Mesodermal cell (in vitro differentiated cells): Measurements from ENCODE around the gene BIK.

Experiments used
- H3K27ac ChIP-seq: 2 replicates; pipeline ENCODE4 v1.7.0; 2013; ENCODE audit warnings: mild to moderate bottlenecking, low read depth, low read length, moderate library complexity; ENCODE audit not compliant: severe bottlenecking
- H3K36me3 ChIP-seq: 2 replicates; pipeline ENCODE4 v1.7.1; 2013; ENCODE audit warnings: mild to moderate bottlenecking, low read length, moderate library complexity; ENCODE audit not compliant: control insufficient read depth, insufficient read depth
- H3K4me1 ChIP-seq: one replicate; pipeline ENCODE4 v1.7.1; 2013; ENCODE audit warnings: mild to moderate bottlenecking, low read length; ENCODE audit not compliant: insufficient read depth, control insufficient read depth, poor library complexity, severe bottlenecking
- H3K4me3 ChIP-seq: 2 replicates; pipeline ENCODE4 v1.7.0; 2013; ENCODE audit warnings: low read length, control low read depth, mild to moderate bottlenecking; ENCODE audit not compliant: insufficient read depth, poor library complexity, severe bottlenecking; ENCODE audit errors: extremely low read depth
- H3K9me3 ChIP-seq: 2 replicates; pipeline ENCODE4 v1.7.1; 2013; ENCODE audit warnings: mild to moderate bottlenecking, low read length, moderate library complexity; ENCODE audit not compliant: control insufficient read depth
- WGBS, 2 experiments: methylation state at CpG; one replicate each; pipeline ENCODE4 v1.1.5; 2013; ENCODE audit warnings: missing lambda C conversion rate in 2 of 2; ENCODE audit not compliant: insufficient coverage in 2 of 2; 5-methylcytosine and 5-hydroxymethylcytosine counted together

The BIK gene

GRCh38 chr22:43171607-43172006 lies 61.1 kb downstream of the BIK start:
- no peaks in the 10 kb centered on the region for H3K9me3 ChIP-seq
- 92 to 95% methylated on average over 9 to 12 of the region's 12 CpGs for WGBS, 2 experiments
- H3K4me3 ChIP-seq, result no peak overlapping the region
- no peak overlapping the region for H3K27ac ChIP-seq
- H3K36me3 ChIP-seq, result peaks cover 50% of the 10 kb centered on the region
- peaks cover 15% of the 10 kb centered on the region for H3K4me1 ChIP-seq

- no peak overlapping the region for H3K4me3 ChIP-seq
- peaks cover 53% of the 10 kb centered on the region for H3K36me3 ChIP-seq
- H3K27ac ChIP-seq, result no peak overlapping the region
- H3K4me1 ChIP-seq, result peaks cover 15% of the 10 kb centered on the region
- H3K9me3 ChIP-seq, result no peaks in the 10 kb centered on the region
- 94 to 96% methylated on average over 19 of the region's 19 CpGs for WGBS, 2 experiments
Measured at GRCh38 chr22:43172191-43172590, 61.6 kb downstream of the BIK start.

- Histone ChIP-seq H3K27ac (no peak overlapping the region), H3K4me3 (no peak overlapping the region), H3K36me3 (peaks cover 52% of the 10 kb centered on the region), H3K4me1 (peaks cover 10% of the 10 kb centered on the region), H3K9me3 (no peaks in the 10 kb centered on the region)
- WGBS, 2 experiments, result 92 to 99% methylated on average over 9 of the region's 9 CpGs
Measured at GRCh38 chr22:43173566-43173965, 63.0 kb downstream of the BIK start.

GRCh38 chr22:43173976-43174720 lies 63.6 kb downstream of the BIK start:
- H3K4me1 ChIP-seq, result peaks cover 4% of the 10 kb centered on the region
- H3K27ac ChIP-seq, result no peak overlapping the region
- WGBS, 2 experiments, result 95 to 96% methylated on average over 35 to 36 of the region's 39 CpGs
- H3K4me3 ChIP-seq, result no peak overlapping the region
- no peaks in the 10 kb centered on the region for H3K9me3 ChIP-seq
- H3K36me3 ChIP-seq, result peaks cover 58% of the 10 kb centered on the region

- no peak overlapping the region for H3K27ac ChIP-seq
- 93 to 96% methylated on average over 5 to 7 of the region's 9 CpGs for WGBS, 2 experiments
- H3K4me3 ChIP-seq, result no peak overlapping the region
- no peaks in the 10 kb centered on the region for H3K9me3 ChIP-seq
- H3K36me3 ChIP-seq, result peaks cover 67% of the 10 kb centered on the region
- H3K4me1 ChIP-seq, result no peaks in the 10 kb centered on the region
Measured at GRCh38 chr22:43174941-43175531, 64.5 kb downstream of the BIK start.

GRCh38 chr22:43176090-43176489 lies 65.5 kb downstream of the BIK start:
- Histone ChIP-seq H3K4me1 (peaks cover 5% of the 10 kb centered on the region), H3K36me3 (peaks cover 61% of the 10 kb centered on the region), H3K9me3 (no peaks in the 10 kb centered on the region), H3K4me3 (no peak overlapping the region), H3K27ac (no peak overlapping the region)
- 91 to 93% methylated on average over 13 of the region's 15 CpGs for WGBS, 2 experiments

GRCh38 chr22:43177479-43177878 lies 66.9 kb downstream of the BIK start:
- peaks cover 56% of the 10 kb centered on the region for H3K36me3 ChIP-seq
- H3K27ac ChIP-seq, result no peak overlapping the region
- H3K4me1 ChIP-seq, result peaks cover 5% of the 10 kb centered on the region
- no peaks in the 10 kb centered on the region for H3K9me3 ChIP-seq
- 96% methylated on average over 6 of the region's 7 CpGs for WGBS, 2 experiments
- H3K4me3 ChIP-seq, result no peak overlapping the region
